SK-N-SH treated with all-trans-retinoic acid at 6 μM for 48 hours (cell line): ENCODE measurements around the gene GAS2L3.

Experiments used
- ATAC-seq: fragments of 200-7000 bp; cut with Tn5 transposase; 3 replicates; pipeline ENCODE4 v1.9.1; 2020; ENCODE audit warnings: mild to moderate bottlenecking, moderate library complexity
- ARNTL ChIP-seq: fragments of 450-650 bp; formaldehyde crosslinking; IDR thresholded peaks from 2 replicates; pipeline ENCODE4 v1.5.0; 2020; ENCODE audit warnings: low read depth, mild to moderate bottlenecking, moderate library complexity, borderline replicate concordance
- BACH2 ChIP-seq: fragments of 250-450 bp; sonication (Bioruptor Pico); IDR thresholded peaks from 2 replicates; pipeline ENCODE4 v1.9.0; 2021; ENCODE audit warnings: mild to moderate bottlenecking, borderline replicate concordance
- CSDC2 ChIP-seq: fragments of 250-450 bp; sonication (Bioruptor Pico); IDR thresholded peaks from 2 replicates; pipeline ENCODE4 v1.5.0; 2020; ENCODE audit warnings: mild to moderate bottlenecking, moderate library complexity
- ESRRG ChIP-seq: fragments of 250-450 bp; sonication (Bioruptor Pico); IDR thresholded peaks from 2 replicates; pipeline ENCODE4 v1.6.1; 2021; ENCODE audit warnings: mild to moderate bottlenecking
- GLIS3 ChIP-seq: fragments of 250-450 bp; sonication (Bioruptor Pico); IDR thresholded peaks from 2 replicates; pipeline ENCODE4 v1.5.0; 2020; ENCODE audit warnings: mild to moderate bottlenecking, moderate library complexity
- ISL1 ChIP-seq: fragments of 250-450 bp; sonication (Bioruptor Pico); IDR thresholded peaks from 2 replicates; pipeline ENCODE4 v2.1.2; 2022; ENCODE audit warnings: mild to moderate bottlenecking, moderate library complexity
- OSR1 ChIP-seq: fragments of 250-450 bp; sonication (Bioruptor Pico); IDR thresholded peaks from 2 replicates; pipeline ENCODE4 v1.8.0; 2022; ENCODE audit warnings: moderate library complexity, mild to moderate bottlenecking, inconsistent platforms
- PPARA ChIP-seq: fragments of 250-450 bp; sonication (Bioruptor Pico); IDR thresholded peaks from 2 replicates; pipeline ENCODE4 v1.5.0; 2020; ENCODE audit warnings: mild to moderate bottlenecking, borderline replicate concordance
- RARB ChIP-seq: fragments of 250-450 bp; sonication (Bioruptor Pico); IDR thresholded peaks from 2 replicates; pipeline ENCODE4 v1.8.0; 2021; ENCODE audit warnings: mild to moderate bottlenecking, moderate library complexity
- SNAI2 ChIP-seq: fragments of 250-450 bp; sonication (Bioruptor Pico); IDR thresholded peaks from 2 replicates; pipeline ENCODE4 v1.5.0; 2020; ENCODE audit warnings: mild to moderate bottlenecking, moderate library complexity
- TCF4 ChIP-seq: fragments of 250-450 bp; sonication (Bioruptor Pico); IDR thresholded peaks from 2 replicates; pipeline ENCODE4 v1.8.0; 2021; ENCODE audit warnings: mild to moderate bottlenecking, moderate library complexity, borderline replicate concordance
- TOX ChIP-seq: fragments of 250-450 bp; sonication (Bioruptor Pico); IDR thresholded peaks from 2 replicates; pipeline ENCODE4 v1.8.0; 2021; ENCODE audit warnings: mild to moderate bottlenecking, moderate library complexity, borderline replicate concordance
- ZC3H10 ChIP-seq: fragments of 250-450 bp; sonication (Bioruptor Pico); IDR thresholded peaks from 2 replicates; pipeline ENCODE4 v1.5.1; 2021; ENCODE audit warnings: mild to moderate bottlenecking, moderate library complexity
- ZFP3 ChIP-seq: fragments of 250-450 bp; sonication (Bioruptor Pico); IDR thresholded peaks from 2 replicates; pipeline ENCODE4 v1.5.0; 2020; ENCODE audit warnings: mild to moderate bottlenecking, moderate library complexity
- ZFP30 ChIP-seq: fragments of 450-650 bp; formaldehyde crosslinking; IDR thresholded peaks from 2 replicates; pipeline ENCODE4 v1.5.0; 2022; ENCODE audit warnings: mild to moderate bottlenecking, moderate library complexity
- ZNF565 ChIP-seq: fragments of 450-650 bp; formaldehyde crosslinking; conservative IDR thresholded peaks from 2 replicates; pipeline ENCODE4 v1.5.0; 2020; ENCODE audit warnings: low read depth, mild to moderate bottlenecking, moderate library complexity
- ZNF70 ChIP-seq: fragments of 450-650 bp; formaldehyde crosslinking; IDR thresholded peaks from 2 replicates; pipeline ENCODE4 v1.5.0; 2020; ENCODE audit warnings: mild to moderate bottlenecking, moderate library complexity
- ZNF8 ChIP-seq: fragments of 450-650 bp; formaldehyde crosslinking; IDR thresholded peaks from 2 replicates; pipeline ENCODE4 v1.5.0; 2020; ENCODE audit warnings: mild to moderate bottlenecking, moderate library complexity
- TF ChIP-seq, protein P1 (sequence below): fragments of 250-450 bp; sonication (Bioruptor Pico); IDR thresholded peaks from 2 replicates; pipeline ENCODE4 v1.5.1; 2021; ENCODE audit warnings: mild to moderate bottlenecking, moderate library complexity
- TF ChIP-seq, protein P2 (sequence below): fragments of 250-450 bp; sonication (Bioruptor Pico); IDR thresholded peaks from 2 replicates; pipeline ENCODE4 v1.8.0; 2021; ENCODE audit warnings: low read depth, mild to moderate bottlenecking, moderate library complexity, borderline replicate concordance
- TF ChIP-seq, protein P3 (sequence below): fragments of 250-450 bp; sonication (Bioruptor Pico); IDR thresholded peaks from 2 replicates; pipeline ENCODE4 v1.8.0; 2020; ENCODE audit warnings: mild to moderate bottlenecking, moderate library complexity, borderline replicate concordance
- TF ChIP-seq, protein P4 (sequence below): fragments of 250-450 bp; sonication (Bioruptor Pico); IDR thresholded peaks from 2 replicates; pipeline ENCODE4 v1.5.0; 2020; ENCODE audit warnings: mild to moderate bottlenecking, moderate library complexity

Gene GAS2L3

DNA sequence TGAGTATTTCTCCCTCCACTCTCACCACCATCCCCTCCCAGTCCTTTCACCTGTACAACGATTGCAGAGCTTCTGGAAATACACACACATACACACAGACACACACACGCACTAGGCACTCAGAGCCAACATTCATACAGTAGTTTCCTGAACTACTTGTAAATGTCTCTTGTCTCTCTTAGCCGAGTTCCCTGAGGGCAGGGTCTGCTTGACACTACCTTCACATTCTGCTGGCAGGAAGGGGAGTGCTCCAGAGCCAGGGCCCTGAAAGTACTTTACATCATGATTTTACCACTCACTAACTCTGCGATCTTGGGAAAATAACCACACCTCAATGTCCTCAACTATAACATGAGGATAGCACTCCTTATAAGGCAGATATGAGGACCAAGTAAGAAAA, 82.7 kb downstream of the GAS2L3 start:
- no peak for ATAC-seq
- no peak for TF ChIP-seq ZNF8 (CRISPR knock-in tag)
- TF ChIP-seq, protein P1, sequence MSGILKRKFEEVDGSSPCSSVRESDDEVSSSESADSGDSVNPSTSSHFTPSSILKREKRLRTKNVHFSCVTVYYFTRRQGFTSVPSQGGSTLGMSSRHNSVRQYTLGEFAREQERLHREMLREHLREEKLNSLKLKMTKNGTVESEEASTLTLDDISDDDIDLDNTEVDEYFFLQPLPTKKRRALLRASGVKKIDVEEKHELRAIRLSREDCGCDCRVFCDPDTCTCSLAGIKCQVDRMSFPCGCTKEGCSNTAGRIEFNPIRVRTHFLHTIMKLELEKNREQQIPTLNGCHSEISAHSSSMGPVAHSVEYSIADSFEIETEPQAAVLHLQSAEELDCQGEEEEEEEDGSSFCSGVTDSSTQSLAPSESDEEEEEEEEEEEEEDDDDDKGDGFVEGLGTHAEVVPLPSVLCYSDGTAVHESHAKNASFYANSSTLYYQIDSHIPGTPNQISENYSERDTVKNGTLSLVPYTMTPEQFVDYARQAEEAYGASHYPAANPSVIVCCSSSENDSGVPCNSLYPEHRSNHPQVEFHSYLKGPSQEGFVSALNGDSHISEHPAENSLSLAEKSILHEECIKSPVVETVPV (CRISPR knock-in tag), result no peak
- no peak for TF ChIP-seq ZFP30 (CRISPR knock-in tag)
- no peak for TF ChIP-seq ZNF565
- TF ChIP-seq ESRRG (CRISPR knock-in tag), result no peak
- TF ChIP-seq ZC3H10, result no peak
- TF ChIP-seq ISL1 (CRISPR knock-in tag), result no peak
- TF ChIP-seq OSR1 (CRISPR knock-in tag), result no peak
- TF ChIP-seq RARB, result no peak
- TF ChIP-seq, protein P2, sequence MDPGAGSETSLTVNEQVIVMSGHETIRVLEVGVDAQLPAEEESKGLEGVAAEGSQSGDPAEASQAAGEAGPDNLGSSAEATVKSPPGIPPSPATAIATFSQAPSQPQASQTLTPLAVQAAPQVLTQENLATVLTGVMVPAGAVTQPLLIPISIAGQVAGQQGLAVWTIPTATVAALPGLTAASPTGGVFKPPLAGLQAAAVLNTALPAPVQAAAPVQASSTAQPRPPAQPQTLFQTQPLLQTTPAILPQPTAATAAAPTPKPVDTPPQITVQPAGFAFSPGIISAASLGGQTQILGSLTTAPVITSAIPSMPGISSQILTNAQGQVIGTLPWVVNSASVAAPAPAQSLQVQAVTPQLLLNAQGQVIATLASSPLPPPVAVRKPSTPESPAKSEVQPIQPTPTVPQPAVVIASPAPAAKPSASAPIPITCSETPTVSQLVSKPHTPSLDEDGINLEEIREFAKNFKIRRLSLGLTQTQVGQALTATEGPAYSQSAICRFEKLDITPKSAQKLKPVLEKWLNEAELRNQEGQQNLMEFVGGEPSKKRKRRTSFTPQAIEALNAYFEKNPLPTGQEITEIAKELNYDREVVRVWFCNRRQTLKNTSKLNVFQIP, result no peak
- no peak for TF ChIP-seq BACH2 (CRISPR knock-in tag)
- TF ChIP-seq TOX (CRISPR knock-in tag), result no peak
- no peak for TF ChIP-seq GLIS3 (CRISPR knock-in tag)
- TF ChIP-seq ZFP3 (CRISPR knock-in tag), result no peak
- TF ChIP-seq, all 23 proteins: peak for 0

DNA sequence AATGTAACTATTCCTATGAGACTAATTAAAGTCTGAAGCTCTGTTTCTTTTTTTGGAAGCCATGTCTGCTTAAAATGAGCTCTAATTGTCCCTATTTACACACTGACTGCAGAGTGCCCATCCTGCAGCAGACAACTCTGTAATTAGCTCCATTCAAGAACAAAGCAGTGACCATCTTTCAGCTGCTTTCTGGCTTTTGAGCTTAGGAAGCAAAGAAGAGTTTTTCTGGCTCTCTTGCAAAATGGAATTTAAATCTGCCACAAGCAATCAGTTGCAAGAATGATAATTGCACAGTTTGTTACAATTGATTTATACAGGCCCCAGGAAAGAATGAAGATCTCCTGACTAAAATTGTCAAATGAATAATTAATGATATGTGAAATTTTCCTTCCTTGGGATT, 83.4 kb downstream of the GAS2L3 start:
- no peak for ATAC-seq
- TF ChIP-seq, protein P2, result no peak
- TF ChIP-seq BACH2 (CRISPR knock-in tag) (no peak), GLIS3 (CRISPR knock-in tag) (no peak), ZC3H10 (no peak), ZNF8 (CRISPR knock-in tag) (no peak), ZFP30 (CRISPR knock-in tag) (no peak), PPARA (CRISPR knock-in tag) (no peak), ISL1 (CRISPR knock-in tag) (no peak), TOX (CRISPR knock-in tag) (no peak), CSDC2 (CRISPR knock-in tag) (no peak), ZNF70 (no peak), ESRRG (CRISPR knock-in tag) (no peak), ARNTL (CRISPR knock-in tag) (no peak), SNAI2 (CRISPR knock-in tag) (no peak), RARB (no peak), TCF4 (CRISPR knock-in tag) (no peak)
- TF ChIP-seq, protein P3, sequence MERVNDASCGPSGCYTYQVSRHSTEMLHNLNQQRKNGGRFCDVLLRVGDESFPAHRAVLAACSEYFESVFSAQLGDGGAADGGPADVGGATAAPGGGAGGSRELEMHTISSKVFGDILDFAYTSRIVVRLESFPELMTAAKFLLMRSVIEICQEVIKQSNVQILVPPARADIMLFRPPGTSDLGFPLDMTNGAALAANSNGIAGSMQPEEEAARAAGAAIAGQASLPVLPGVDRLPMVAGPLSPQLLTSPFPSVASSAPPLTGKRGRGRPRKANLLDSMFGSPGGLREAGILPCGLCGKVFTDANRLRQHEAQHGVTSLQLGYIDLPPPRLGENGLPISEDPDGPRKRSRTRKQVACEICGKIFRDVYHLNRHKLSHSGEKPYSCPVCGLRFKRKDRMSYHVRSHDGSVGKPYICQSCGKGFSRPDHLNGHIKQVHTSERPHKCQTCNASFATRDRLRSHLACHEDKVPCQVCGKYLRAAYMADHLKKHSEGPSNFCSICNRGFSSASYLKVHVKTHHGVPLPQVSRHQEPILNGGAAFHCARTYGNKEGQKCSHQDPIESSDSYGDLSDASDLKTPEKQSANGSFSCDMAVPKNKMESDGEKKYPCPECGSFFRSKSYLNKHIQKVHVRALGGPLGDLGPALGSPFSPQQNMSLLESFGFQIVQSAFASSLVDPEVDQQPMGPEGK (CRISPR knock-in tag), result no peak
- TF ChIP-seq, protein P1 (CRISPR knock-in tag), result no peak
- TF ChIP-seq, protein P4, sequence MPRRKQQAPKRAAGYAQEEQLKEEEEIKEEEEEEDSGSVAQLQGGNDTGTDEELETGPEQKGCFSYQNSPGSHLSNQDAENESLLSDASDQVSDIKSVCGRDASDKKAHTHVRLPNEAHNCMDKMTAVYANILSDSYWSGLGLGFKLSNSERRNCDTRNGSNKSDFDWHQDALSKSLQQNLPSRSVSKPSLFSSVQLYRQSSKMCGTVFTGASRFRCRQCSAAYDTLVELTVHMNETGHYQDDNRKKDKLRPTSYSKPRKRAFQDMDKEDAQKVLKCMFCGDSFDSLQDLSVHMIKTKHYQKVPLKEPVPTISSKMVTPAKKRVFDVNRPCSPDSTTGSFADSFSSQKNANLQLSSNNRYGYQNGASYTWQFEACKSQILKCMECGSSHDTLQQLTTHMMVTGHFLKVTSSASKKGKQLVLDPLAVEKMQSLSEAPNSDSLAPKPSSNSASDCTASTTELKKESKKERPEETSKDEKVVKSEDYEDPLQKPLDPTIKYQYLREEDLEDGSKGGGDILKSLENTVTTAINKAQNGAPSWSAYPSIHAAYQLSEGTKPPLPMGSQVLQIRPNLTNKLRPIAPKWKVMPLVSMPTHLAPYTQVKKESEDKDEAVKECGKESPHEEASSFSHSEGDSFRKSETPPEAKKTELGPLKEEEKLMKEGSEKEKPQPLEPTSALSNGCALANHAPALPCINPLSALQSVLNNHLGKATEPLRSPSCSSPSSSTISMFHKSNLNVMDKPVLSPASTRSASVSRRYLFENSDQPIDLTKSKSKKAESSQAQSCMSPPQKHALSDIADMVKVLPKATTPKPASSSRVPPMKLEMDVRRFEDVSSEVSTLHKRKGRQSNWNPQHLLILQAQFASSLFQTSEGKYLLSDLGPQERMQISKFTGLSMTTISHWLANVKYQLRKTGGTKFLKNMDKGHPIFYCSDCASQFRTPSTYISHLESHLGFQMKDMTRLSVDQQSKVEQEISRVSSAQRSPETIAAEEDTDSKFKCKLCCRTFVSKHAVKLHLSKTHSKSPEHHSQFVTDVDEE (CRISPR knock-in tag), result no peak
